Head of caudate nucleus (tissue), 42 donors: ENCODE data around the gene SLFN11.
A peak's percentile ranks its signal among the peaks of the same experiment; 100 is the strongest.
"Not testable (repeated sequence)": the region's sequence is repeated elsewhere in the genome, so short reads cannot be mapped to it uniquely, and the experiment has no call there.

ENCODE experiments used
- DNase-seq, 42 donors: peaks; one replicate each; pipeline versions ENCODE4 v3.0.0 to v3.0.0-alpha.2; 2020 to 2021; ENCODE audit warnings: mixed read lengths in 7 of 42
- intact Hi-C: fragments of 100-400 bp; cut with DNase I; formaldehyde crosslinking; loops from one replicate; pipeline ENCODE4 v1.15.0; 2022

The SLFN11 gene

GRCh38 chr17:35371934-35372333 lies 1.5 kb downstream of the SLFN11 start:
- no peak for DNase-seq
- intact Hi-C loops = no loop called here

GRCh38 chr17:35368081-35368830 lies 5.2 kb downstream of the SLFN11 start:
- intact Hi-C loops = no loop called here
- DNase-seq = peak in 21 of 42 donors; percentile 3 to 51 (median 26)

GRCh38 chr17:35361027-35361426 lies 12.4 kb downstream of the SLFN11 start:
- DNase-seq = no peak
- intact Hi-C loops = no loop called here

- no peak for DNase-seq
- intact Hi-C loops = no loop called here
Observed at GRCh38 chr17:35359398-35359797, 14.0 kb downstream of the SLFN11 start.

GRCh38 chr17:35352284-35352683 lies 21.1 kb downstream of the SLFN11 start:
- intact Hi-C loops = no loop called here
- DNase-seq = no peak

DNA sequence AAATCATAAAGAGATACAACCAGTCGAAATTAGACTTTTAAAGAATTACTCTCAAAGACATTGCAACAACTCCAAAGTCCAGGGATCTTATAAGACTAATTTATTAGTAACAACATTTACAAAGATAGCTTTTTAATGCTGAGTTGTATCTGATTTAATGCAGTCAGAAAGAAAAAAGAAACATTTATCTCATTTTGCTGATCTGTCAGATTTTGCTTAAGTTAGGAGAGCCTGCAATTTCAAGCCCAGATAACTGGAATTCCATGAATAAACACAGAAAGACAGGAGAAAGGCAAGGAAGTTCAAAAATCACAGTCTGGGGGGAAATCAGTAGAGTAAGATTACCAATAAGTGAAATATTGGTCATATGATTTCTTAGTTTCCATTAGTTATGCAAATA lies 22.9 kb downstream of the SLFN11 start:
- intact Hi-C loops = no loop called here
- no peak for DNase-seq

DNA sequence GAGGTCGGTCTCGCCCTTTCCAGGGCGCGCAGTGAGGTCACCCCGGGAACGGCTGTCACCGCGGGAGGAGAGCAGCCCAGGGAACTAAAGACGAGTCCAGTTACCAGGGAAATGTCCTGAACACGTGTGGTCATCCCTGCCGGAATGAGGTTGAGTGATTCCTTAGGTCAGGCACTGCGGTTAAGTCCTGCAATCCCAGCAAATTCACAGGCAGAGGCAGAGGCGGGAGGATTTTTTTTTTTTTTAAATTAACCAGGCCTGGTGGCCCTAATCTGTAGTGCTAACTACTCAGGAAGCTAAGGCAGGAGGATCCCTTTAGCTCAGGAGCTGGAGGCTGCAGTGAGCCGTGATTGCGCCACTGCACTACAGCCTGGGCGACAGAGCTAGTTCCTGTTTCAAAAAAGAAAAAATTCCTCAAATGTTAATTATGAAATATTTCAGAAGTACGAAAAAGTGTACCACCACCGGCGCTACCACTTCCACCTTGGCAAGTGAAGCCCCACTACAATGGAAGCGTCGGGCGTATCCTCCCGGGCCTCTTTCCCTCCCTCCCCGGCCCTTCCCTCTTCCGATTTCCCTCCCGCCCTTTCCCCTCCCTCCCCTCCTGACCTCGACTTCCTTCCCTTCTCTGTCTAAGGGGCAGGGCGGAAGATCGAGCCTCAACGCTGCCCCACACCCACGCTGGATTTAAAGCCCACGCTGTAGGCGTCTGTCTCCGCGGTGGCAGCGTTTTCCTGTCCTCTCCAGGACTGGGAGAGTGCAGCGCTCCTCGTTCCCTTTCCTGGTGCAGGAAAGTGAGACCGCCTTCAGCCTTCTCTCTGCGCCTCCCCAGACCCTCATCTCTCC lies 27.3 kb downstream of the SLFN11 start:
- peak in 36 of 42 donors; percentile 5 to 58 (median 30) for DNase-seq

DNA sequence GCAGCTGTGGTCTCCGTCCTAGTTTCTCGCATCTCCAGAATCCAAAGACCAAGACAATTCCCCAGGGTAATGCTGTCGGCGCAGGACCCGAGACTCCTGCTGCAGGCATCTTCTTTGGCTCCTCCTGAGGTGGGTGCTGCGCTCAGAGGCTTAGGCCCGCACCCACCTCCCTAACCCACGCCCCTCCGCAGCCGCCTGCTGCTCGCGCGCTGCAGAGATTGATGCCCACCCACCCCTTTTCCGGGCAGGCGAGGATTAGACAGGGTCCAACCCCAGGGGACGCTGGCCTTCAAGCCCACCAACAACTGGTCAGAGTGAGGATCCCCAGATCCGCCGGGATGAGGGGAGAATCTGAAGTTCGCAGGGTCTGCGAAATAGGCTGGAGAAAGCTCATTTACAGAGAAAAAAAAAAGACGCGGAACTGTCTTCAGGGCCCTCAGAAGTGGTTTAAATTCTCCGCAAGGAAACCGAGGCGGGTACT lies 27.9 kb downstream of the SLFN11 start:
- DNase-seq = no peak
- intact Hi-C loops = no loop called here

More for the DNA sequence above, 27.3 kb downstream of the SLFN11 start:
- intact Hi-C loops = no loop called here

DNA sequence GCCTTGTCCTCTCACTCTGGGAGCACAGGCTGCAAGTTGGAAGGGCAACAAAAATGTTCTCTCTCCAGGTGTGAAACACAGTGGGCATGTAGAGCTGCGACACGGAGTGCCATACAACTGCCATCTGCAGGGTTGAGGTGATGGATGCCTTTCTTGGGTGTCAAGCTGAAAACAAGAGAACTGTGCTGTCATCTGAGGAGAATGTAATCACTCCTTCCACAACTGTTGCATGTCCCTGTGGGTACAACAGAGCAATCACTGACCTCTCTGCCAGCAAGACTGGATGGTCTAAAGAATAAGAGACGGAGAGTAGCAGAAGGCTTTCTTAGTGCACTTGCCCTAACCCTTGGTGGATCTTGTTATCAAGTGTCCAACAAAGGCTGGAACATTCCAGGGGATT lies 29.2 kb downstream of the SLFN11 start:
- intact Hi-C loops = no loop called here
- no peak for DNase-seq

- intact Hi-C loops = no loop called here
- DNase-seq = no peak
Observed at GRCh38 chr17:35342276-35342675, 31.1 kb downstream of the SLFN11 start.

DNA sequence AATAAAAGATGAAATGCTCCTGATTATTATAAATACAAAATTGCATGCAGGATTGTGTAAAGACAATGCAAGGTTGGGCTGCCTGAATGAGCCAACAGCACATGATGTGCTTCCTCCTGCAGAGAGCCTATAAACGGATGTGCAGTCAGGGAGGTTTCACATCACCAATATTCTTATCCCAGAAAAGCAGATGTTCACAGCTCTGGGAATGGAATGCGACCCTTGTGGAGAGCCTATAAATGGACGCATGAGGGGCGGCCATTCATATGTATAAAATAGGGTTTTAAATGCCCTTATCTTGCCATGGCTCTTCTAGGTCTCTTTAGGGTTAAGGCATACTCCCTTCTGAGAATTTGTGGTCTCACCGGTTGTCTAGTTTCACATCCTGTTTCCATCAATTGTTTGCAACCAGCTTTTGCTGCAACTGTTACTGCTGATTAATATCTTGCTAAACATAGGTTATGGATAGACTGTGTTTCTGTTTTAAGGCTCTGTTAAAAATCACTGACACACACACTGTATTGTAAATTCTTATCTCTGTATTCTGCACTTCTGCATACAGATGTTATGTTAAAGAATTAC lies 31.9 kb downstream of the SLFN11 start:
- intact Hi-C loops = no loop called here
- no peak for DNase-seq

DNA sequence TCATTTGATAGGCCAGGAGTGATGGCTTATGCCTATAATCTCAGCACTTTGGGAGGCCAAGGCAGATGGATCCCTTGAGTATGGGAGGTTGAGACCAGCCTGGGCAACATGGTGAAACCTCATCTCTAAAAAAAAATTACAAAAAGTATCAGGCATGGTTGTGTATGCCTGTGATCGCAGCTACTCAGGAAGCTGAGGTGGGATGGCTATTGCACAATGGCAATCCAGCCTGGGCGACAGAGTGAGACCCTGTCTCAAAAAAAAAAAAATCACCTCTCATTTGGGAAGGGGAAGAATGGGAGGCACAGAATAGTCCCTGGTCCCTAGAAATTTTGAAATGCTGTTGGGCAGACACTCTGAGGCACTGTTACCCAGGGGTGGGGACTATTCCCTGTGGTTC lies 35.2 kb downstream of the SLFN11 start:
- intact Hi-C loops = no loop called here

GRCh38 chr17:35337364-35337763 lies 36.1 kb downstream of the SLFN11 start:
- no peak for DNase-seq
- intact Hi-C loops = no loop called here

More for the DNA sequence above, 35.2 kb downstream of the SLFN11 start:
- DNase-seq = no peak

- DNase-seq, intact Hi-C loops: not testable (repeated sequence)
Observed at GRCh38 chr17:35333578-35333977, 39.8 kb downstream of the SLFN11 start.

DNA sequence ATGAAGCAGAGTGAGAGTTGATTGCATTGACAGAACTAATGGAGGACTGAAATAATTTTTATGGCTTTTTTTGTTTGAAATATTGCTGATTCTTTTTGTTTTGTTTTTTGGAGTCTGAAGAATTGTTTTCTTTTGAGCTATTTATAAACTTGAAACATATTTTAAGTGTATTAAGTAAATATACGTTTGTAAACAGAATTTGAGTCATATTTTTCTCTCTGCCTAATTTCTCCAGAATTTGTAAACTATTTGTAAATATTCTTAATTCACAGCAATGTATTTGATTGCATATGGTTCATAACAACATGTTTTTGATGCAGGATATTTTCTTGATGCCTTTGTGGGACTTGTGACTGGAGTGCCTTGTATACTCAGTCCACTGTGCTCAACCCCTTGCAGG lies 50.7 kb downstream of the SLFN11 start:
- intact Hi-C loops = no loop called here

GRCh38 chr17:35315971-35316370 lies 57.5 kb downstream of the SLFN11 start:
- intact Hi-C loops = loop anchor here (10.0 kb wide), 1 partner anchor 429 kb away; no protein-coding TSS in a partner anchor
- DNase-seq = no peak

More for the DNA sequence above, 50.7 kb downstream of the SLFN11 start:
- no peak for DNase-seq

DNA sequence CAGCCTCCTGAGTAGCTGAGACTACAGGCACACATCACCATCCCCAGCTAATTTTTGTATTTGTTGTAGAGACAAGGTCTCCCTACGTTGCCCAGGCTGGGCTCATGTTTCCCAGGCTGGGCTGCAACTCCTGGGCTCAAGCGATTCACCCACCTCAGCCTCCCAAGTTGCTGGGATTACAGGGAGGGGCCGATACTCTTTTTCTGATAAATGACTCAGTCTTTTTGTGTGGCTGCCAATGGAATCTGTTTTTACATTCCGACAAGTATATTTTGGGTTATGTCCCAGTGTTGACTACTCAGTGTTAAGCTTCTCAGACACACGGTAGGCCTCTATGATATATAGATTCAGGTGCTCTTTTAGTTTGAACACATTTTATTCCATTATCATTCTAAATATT lies 58.1 kb downstream of the SLFN11 start:
- no peak for DNase-seq
- intact Hi-C loops = loop anchor here (10.0 kb wide), 1 partner anchor 430 kb away; no protein-coding TSS in a partner anchor

DNA sequence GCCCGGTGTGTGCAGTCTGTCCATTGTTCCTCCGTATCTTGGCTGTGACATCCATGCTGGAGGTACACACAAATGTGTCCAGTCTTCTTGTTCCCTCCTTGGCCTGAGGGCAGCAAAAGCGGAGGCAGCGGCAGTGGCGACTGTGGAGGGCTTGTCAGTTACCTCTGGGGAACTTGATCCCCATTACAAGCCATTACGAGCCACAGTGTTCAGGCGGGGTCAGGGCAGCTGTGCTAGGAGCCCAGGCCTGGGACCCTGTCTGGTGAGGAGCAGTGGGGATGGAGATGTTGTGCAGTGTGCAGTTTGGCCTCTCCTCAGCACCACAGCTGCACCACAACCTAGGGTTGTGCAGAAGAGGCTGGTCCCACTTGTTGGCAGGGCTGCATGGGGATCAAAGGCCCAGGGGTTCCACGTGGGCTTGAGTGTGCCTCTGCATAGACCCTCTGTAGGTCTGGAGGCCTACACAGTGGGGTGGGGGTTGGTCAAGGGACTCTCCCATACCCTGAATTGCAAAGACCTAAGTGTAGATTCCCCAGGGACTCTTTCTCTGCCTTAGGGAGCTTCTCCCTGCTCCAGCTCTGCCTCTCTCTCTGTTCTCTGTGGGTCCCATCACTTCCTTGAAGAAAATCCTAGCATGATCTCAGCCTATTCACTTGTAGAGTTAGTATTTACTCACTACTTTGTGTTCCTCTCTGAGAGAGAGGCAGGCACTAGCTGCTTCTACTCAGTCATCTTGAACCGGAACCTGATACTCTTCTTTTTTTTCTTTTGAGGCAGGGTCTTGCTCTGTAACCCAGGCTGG lies 58.8 kb downstream of the SLFN11 start:
- intact Hi-C loops = loop anchor here (5.0 to 10.0 kb wide), 2 partner anchors 218 to 430 kb away; no protein-coding TSS in a partner anchor
- no peak for DNase-seq
